B cell (primary cell): Measurements from ENCODE around the gene PDE4B. TPM values are rescaled to one million over a fixed set of nuclear protein-coding genes. Genes with fewer than 3 reads are reported as not detected.

ENCODE experiments used
- ATAC-seq: fragments of 200-7000 bp; cut with Tn5 transposase; one replicate; pipeline ENCODE4 v1.10.0; 2021; ENCODE audit warnings: low read depth, mild to moderate bottlenecking, moderate number of reproducible peaks, moderate library complexity
- CTCF ChIA-PET: fragments of 350-600 bp; sonication (Branson Sonifier 250); formaldehyde crosslinking; loops from one replicate; lab custom pipeline; 2021; ENCODE audit warnings: antibody characterized with exemption, inconsistent platforms; lab: Charles Lee
- POLR2A ChIA-PET: fragments of 350-600 bp; sonication (Branson Sonifier 250); formaldehyde crosslinking; loops from one replicate; lab custom pipeline; 2021; ENCODE audit warnings: antibody characterized with exemption; lab: Charles Lee
- DNase-seq: peaks from one replicate; pipeline ENCODE4 v3.0.0; 2013
- H2AFZ ChIP-seq: 2 replicates; pipeline ENCODE4 v1.6.1; 2012; ENCODE audit warnings: mild to moderate bottlenecking, low read depth, low read length; ENCODE audit not compliant: insufficient read depth, poor library complexity, severe bottlenecking
- H3K27ac ChIP-seq, 2 donors: 1 replicate in 1 of 2; 2 replicates in 1 of 2; pipeline ENCODE4 v1.5.1; 2012 to 2013; ENCODE audit warnings: low read length in 2 of 2, mild to moderate bottlenecking in 2 of 2, moderate library complexity in 1 of 2
- H3K27me3 ChIP-seq, 4 experiments: fragments of 200-600 bp in 1 of 4; sonication (generic) in 1 of 4; replicated peaks in 1 of 4; 1 replicate in 2 of 4; 2 replicates in 2 of 4; pipeline versions ENCODE4 v1.6.1 to v1.7.0; 2013 to 2016; ENCODE audit warnings: low read length in 3 of 4, mild to moderate bottlenecking in 2 of 4, mixed read lengths in 1 of 4, moderate library complexity in 1 of 4; ENCODE audit not compliant: insufficient read depth in 4 of 4, control insufficient read depth in 3 of 4; ENCODE audit errors: control extremely low read depth in 1 of 4
- H3K36me3 ChIP-seq, 2 experiments: replicated peaks in 1 of 2; 1 replicate in 1 of 2; 2 replicates in 1 of 2; pipeline versions ENCODE4 v1.6.1 to v1.7.1; 2013; ENCODE audit warnings: low read length in 1 of 2; ENCODE audit not compliant: insufficient read depth in 2 of 2, control insufficient read depth in 1 of 2; ENCODE audit errors: control extremely low read depth in 1 of 2, extremely low read depth in 1 of 2
- H3K4me1 ChIP-seq, 2 donors: fragments of 200-600 bp in 1 of 2; sonication (generic) in 1 of 2; 1 replicate in 1 of 2; 2 replicates in 1 of 2; pipeline versions ENCODE4 v1.5.1 to v1.6.1; 2013 to 2017; ENCODE audit warnings: low read length in 2 of 2; ENCODE audit not compliant: control insufficient read depth in 2 of 2, insufficient read depth in 2 of 2
- H3K4me2 ChIP-seq: replicated peaks from 2 replicates; pipeline ENCODE3; 2012; ENCODE audit warnings: mild to moderate bottlenecking, low read depth, low read length; ENCODE audit not compliant: poor library complexity, severe bottlenecking
- H3K4me3 ChIP-seq, 5 experiments: fragments of 200-600 bp in 1 of 5; sonication (generic) in 1 of 5; 1 replicate in 3 of 5; 2 replicates in 2 of 5; pipeline versions ENCODE4 v1.5.1 to v1.7.0; 2011 to 2016; ENCODE audit warnings: low read length in 4 of 5, mild to moderate bottlenecking in 4 of 5, low read depth in 2 of 5, control low read depth in 1 of 5, moderate library complexity in 1 of 5; ENCODE audit not compliant: insufficient read depth in 1 of 5; ENCODE audit errors: control extremely low read depth in 1 of 5, extremely low read depth in 1 of 5
- H3K79me2 ChIP-seq: fragments of 200-600 bp; sonication (generic); one replicate; pipeline ENCODE4 v1.6.0; 2016; ENCODE audit warnings: low read length; ENCODE audit not compliant: control insufficient read depth, insufficient read depth
- H3K9ac ChIP-seq: fragments of 200-600 bp; sonication (generic); 2 replicates; pipeline ENCODE4 v1.6.1; 2017; ENCODE audit warnings: mild to moderate bottlenecking, low read length, moderate library complexity
- H3K9me3 ChIP-seq, 3 donors: one replicate each; pipeline versions ENCODE4 v1.6.1 to v1.7.1; 2013; ENCODE audit warnings: low read length in 2 of 3; ENCODE audit not compliant: control insufficient read depth in 2 of 3, insufficient read depth in 1 of 3; ENCODE audit errors: control extremely low read depth in 1 of 3
- H4K20me1 ChIP-seq: 2 replicates; pipeline ENCODE4 v1.6.0; 2012; ENCODE audit warnings: mild to moderate bottlenecking, low read length; ENCODE audit not compliant: insufficient read depth, control insufficient read depth, poor library complexity, severe bottlenecking
- H3K27ac Mint-ChIP-seq: one replicate; pipeline ENCODE4 v1.8.0; 2021; ENCODE audit warnings: mixed read lengths
- H3K27me3 Mint-ChIP-seq: one replicate; pipeline ENCODE4 v1.8.0; 2021; ENCODE audit warnings: mixed read lengths
- H3K4me1 Mint-ChIP-seq: one replicate; pipeline ENCODE4 v1.8.0; 2021; ENCODE audit warnings: mixed read lengths
- H3K4me3 Mint-ChIP-seq: one replicate; pipeline ENCODE4 v1.8.0; 2021; ENCODE audit warnings: mixed read lengths
- H3K9me3 Mint-ChIP-seq: one replicate; pipeline ENCODE4 v1.8.0; 2022; ENCODE audit warnings: mixed read lengths; ENCODE audit not compliant: insufficient read depth
- EZH2 ChIP-seq: IDR thresholded peaks from 2 replicates; pipeline ENCODE4 v1.6.1; 2012; ENCODE audit warnings: borderline replicate concordance, low read depth, mild to moderate bottlenecking, moderate library complexity, low read length; ENCODE audit not compliant: insufficient read depth, poor library complexity, severe bottlenecking
- WGBS: methylation state at CpG from one replicate; pipeline ENCODE4 v1.1.5; 2013; ENCODE audit warnings: missing lambda C conversion rate; ENCODE audit not compliant: insufficient coverage; 5-methylcytosine and 5-hydroxymethylcytosine counted together
- intact Hi-C: fragments of 100-400 bp; cut with micrococcal nuclease; formaldehyde crosslinking; loops from one replicate; pipeline ENCODE4 v1.10.0; 2022
- polyA plus RNA-seq: library from polyadenylated mRNA; depleted of rRNA; stranded (reverse); fragments of >200 nt; gene quantifications from 2 replicates; pipeline ENCODE4 v1.2.3, GENCODE V29; 2012
- total RNA-seq, 2 donors: library from RNA; stranded (reverse); fragments of 120-200 nt in 1 of 2; gene quantifications; 1 replicate in 1 of 2; 2 replicates in 1 of 2; pipeline versions ENCODE4 v1.2.3 to v1.2.4, GENCODE V29; 2013 to 2022
- TF ChIP-seq, protein P1 (sequence below): fragments of 200-600 bp; IDR thresholded peaks from one replicate; pipeline ENCODE4 v1.8.0; 2022; ENCODE audit warnings: antibody characterized with exemption, mild to moderate bottlenecking

PDE4B gene
- total and polyA plus RNA-seq, 2 donors (not counting 1 experiment from before 2014, with no cell fraction given), result 63.7 to 242 TPM

DNA sequence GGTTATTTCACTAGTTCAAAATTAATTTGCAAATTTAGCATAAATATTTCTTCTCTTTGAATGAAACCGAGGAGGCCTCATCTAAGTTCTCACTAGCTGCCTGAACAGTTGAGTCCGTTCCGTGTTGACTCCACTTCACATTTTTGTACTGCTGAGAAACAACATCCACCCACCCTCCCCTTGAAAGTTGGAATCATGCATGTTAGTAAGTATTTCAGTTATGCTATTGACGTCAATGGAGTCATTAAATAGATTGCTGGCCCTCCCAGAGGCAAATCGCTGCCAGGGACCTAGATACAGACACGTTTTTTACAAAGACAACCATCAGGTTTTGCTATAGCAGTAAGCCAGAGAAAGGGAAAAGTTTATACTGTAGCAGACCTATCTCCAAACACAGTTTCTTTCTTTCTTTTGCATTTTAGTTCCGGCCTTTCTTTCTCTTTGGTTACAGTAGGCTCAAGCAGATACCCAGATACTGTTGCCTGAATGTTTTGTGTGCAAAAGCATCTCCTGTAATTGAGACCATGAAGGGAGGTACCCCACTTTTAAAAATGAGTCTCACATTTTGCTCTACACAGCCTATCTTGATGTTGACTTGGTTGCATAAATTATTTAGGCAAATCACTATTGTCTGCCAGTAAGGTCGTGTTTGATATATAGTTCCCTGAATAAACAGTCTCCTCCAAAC, 478.7 kb downstream of the PDE4B start:
- Mint-ChIP-seq H3K27me3 (no peaks in the 10 kb centered on the region), H3K4me3 (peak overlapping the region; percentile 81), H3K27ac (peak overlapping the region; percentile 93), H3K9me3 (no peaks in the 10 kb centered on the region), H3K4me1 (peaks cover 36% of the 10 kb centered on the region)
- Histone ChIP-seq H2AFZ (peak overlapping the region; percentile 39), H3K9me3 (no peaks in the 10 kb centered on the region), H4K20me1 (no peaks in the 10 kb centered on the region), H3K79me2 (no peaks in the 10 kb centered on the region), H3K4me2 (no peak overlapping the region), H3K36me3 (no peaks in the 10 kb centered on the region), H3K4me3 (no peak overlapping the region), H3K27me3 (no peaks in the 10 kb centered on the region), H3K9ac (no peak overlapping the region), H3K4me1 (peaks cover 14 to 21% of the 10 kb centered on the region in 2 donors), H3K27ac (no peak overlapping the region)
- ATAC-seq, result peak; percentile 90
- POLR2A ChIA-PET, result interaction anchor here (1.0 kb wide), 1 partner anchor 60 kb away, joined by 5 read pairs; no protein-coding TSS in a partner anchor
- CTCF ChIA-PET, result interaction anchor here (0.6 to 2.5 kb wide), 8 partner anchors 11 to 729 kb away, joined by 3 to 8 read pairs (median 4); no protein-coding TSS in a partner anchor
- intact Hi-C loops, result loop anchor here (1.0 kb wide), 2 partner anchors 11 to 60 kb away; no protein-coding TSS in a partner anchor
- no CpG with 5 or more reads among the region's 8 CpGs for WGBS
- TF ChIP-seq, protein P1, sequence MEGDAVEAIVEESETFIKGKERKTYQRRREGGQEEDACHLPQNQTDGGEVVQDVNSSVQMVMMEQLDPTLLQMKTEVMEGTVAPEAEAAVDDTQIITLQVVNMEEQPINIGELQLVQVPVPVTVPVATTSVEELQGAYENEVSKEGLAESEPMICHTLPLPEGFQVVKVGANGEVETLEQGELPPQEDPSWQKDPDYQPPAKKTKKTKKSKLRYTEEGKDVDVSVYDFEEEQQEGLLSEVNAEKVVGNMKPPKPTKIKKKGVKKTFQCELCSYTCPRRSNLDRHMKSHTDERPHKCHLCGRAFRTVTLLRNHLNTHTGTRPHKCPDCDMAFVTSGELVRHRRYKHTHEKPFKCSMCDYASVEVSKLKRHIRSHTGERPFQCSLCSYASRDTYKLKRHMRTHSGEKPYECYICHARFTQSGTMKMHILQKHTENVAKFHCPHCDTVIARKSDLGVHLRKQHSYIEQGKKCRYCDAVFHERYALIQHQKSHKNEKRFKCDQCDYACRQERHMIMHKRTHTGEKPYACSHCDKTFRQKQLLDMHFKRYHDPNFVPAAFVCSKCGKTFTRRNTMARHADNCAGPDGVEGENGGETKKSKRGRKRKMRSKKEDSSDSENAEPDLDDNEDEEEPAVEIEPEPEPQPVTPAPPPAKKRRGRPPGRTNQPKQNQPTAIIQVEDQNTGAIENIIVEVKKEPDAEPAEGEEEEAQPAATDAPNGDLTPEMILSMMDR, result no peak
- TF ChIP-seq EZH2, result no peak
- peak; percentile 48 for DNase-seq

DNA sequence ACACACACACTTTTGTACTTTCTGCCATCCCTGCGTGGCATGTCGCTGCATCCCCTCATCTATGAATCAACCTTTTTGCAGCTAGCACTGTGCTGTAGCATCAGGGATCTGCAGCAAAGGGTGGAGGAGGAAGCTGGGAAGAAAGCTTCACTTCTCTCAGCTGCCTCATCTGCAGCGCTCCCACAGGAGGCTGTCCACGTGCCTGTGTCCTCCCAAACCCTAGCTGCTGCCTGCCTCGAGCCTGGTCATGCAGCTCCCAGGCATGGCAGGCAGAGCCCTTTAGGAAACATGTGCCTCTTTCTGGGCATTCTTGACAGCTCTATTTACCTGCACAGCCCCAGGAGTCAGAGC, 479.2 kb downstream of the PDE4B start:
- POLR2A ChIA-PET, result no interaction called here
- Mint-ChIP-seq H3K4me1 (peaks cover 38% of the 10 kb centered on the region), H3K27ac (peak overlapping the region; percentile 93), H3K27me3 (no peaks in the 10 kb centered on the region), H3K4me3 (peak overlapping the region; percentile 81), H3K9me3 (no peaks in the 10 kb centered on the region)
- no peaks in the 10 kb centered on the region for H3K36me3 ChIP-seq
- H3K4me2 ChIP-seq, result no peak overlapping the region
- peak overlapping the region; percentile 39 for H2AFZ ChIP-seq
- CTCF ChIA-PET, result interaction anchor here (0.9 to 2.5 kb wide), 5 partner anchors 10 to 173 kb away, joined by 3 to 8 read pairs (median 4); no protein-coding TSS in a partner anchor
- H3K27me3 ChIP-seq, result no peaks in the 10 kb centered on the region
- no peak for TF ChIP-seq EZH2
- TF ChIP-seq, protein P1, result no peak
- no peaks in the 10 kb centered on the region for H3K9me3 ChIP-seq
- DNase-seq (no peak), ATAC-seq (no peak)
- H3K79me2 ChIP-seq, result no peaks in the 10 kb centered on the region
- no peak overlapping the region for H3K9ac ChIP-seq
- no peak overlapping the region for H3K27ac ChIP-seq
- 81% methylated on average over 4 of the region's 5 CpGs for WGBS
- peaks cover 18 to 26% of the 10 kb centered on the region in 2 donors for H3K4me1 ChIP-seq
- no peaks in the 10 kb centered on the region for H4K20me1 ChIP-seq
- H3K4me3 ChIP-seq, result no peak overlapping the region
- intact Hi-C loops, result loop anchor here (1.0 kb wide), 2 partner anchors 10 to 59 kb away; no protein-coding TSS in a partner anchor
